H1 (cell line): ENCODE data around the gene RIN3. TPM values are rescaled to one million over a fixed set of nuclear protein-coding genes. Genes with fewer than 3 reads are reported as not detected.
A peak's percentile ranks its signal among the peaks of the same experiment; 100 is the strongest.

Source experiments
- CTCF ChIA-PET: fragments of 300-600 bp; sonication (Branson Sonifier 250); formaldehyde crosslinking; loops from one replicate; lab custom pipeline; 2021; ENCODE audit not compliant: partially characterized antibody; lab: Charles Lee
- POLR2A ChIA-PET: fragments of 300-600 bp; sonication (Branson Sonifier 250); formaldehyde crosslinking; loops from one replicate; lab custom pipeline; 2021; ENCODE audit warnings: inconsistent platforms; ENCODE audit not compliant: partially characterized antibody; lab: Charles Lee
- DNase-seq, 2 experiments: peaks; one replicate each; pipeline versions ENCODE4 v3.0.0 to v3.0.0-alpha.2; 2010 to 2022; ENCODE audit warnings: low spot score in 2 of 2, low read depth in 1 of 2, mixed read lengths in 1 of 2
- FAIRE-seq: peaks from 2 replicates; lab custom pipeline; 2011; peaks lifted over from hg19 to GRCh38; lab: Jason Lieb, UNC
- H2AFZ ChIP-seq: 2 replicates; pipeline ENCODE4 v1.8.1; 2012; ENCODE audit warnings: low read length, inconsistent platforms
- H2AK5ac ChIP-seq: 2 replicates; pipeline ENCODE4 v1.6.1; 2013; ENCODE audit warnings: low read depth, low read length
- H2BK120ac ChIP-seq: replicated peaks from 2 replicates; pipeline ENCODE3; 2013; ENCODE audit warnings: low read depth, low read length, inconsistent platforms
- H2BK12ac ChIP-seq: 2 replicates; pipeline ENCODE4 v1.6.1; 2013; ENCODE audit warnings: low read depth, low read length
- H2BK15ac ChIP-seq: 2 replicates; pipeline ENCODE4 v1.6.1; 2013; ENCODE audit warnings: low read length
- H2BK20ac ChIP-seq: 2 replicates; pipeline ENCODE4 v1.6.1; 2013; ENCODE audit warnings: low read length
- H2BK5ac ChIP-seq: 2 replicates; pipeline ENCODE4 v1.6.1; 2013; ENCODE audit warnings: low read depth, low read length
- H3K14ac ChIP-seq: 2 replicates; pipeline ENCODE4 v1.6.1; 2013; ENCODE audit warnings: inconsistent platforms; ENCODE audit not compliant: insufficient read length
- H3K18ac ChIP-seq: 2 replicates; pipeline ENCODE4 v1.6.1; 2013; ENCODE audit warnings: low read length; ENCODE audit errors: extremely low read depth
- H3K23ac ChIP-seq: 2 replicates; pipeline ENCODE4 v1.6.1; 2013; ENCODE audit warnings: inconsistent platforms; ENCODE audit not compliant: insufficient read length
- H3K23me2 ChIP-seq: 2 replicates; pipeline ENCODE4 v1.6.1; 2013; ENCODE audit warnings: low read depth, low read length
- H3K27ac ChIP-seq: 2 replicates; pipeline ENCODE4 v1.6.1; 2011; ENCODE audit warnings: low read depth, low read length, inconsistent platforms
- H3K27me3 ChIP-seq, 4 experiments: replicated peaks in 1 of 4; 1 replicate in 1 of 4; 2 replicates in 3 of 4; pipeline versions ENCODE4 v1.6.1 to v1.8.1; 2011 to 2013; ENCODE audit warnings: low read length in 3 of 4, mild to moderate bottlenecking in 3 of 4, inconsistent platforms in 2 of 4, mixed read lengths in 2 of 4, moderate library complexity in 1 of 4; ENCODE audit not compliant: control insufficient read depth in 3 of 4, insufficient read depth in 3 of 4; ENCODE audit errors: extremely low read depth in 1 of 4
- H3K36me3 ChIP-seq, 4 experiments: 2 replicates each; pipeline versions ENCODE4 v1.6.1 to v1.8.1; 2011 to 2013; ENCODE audit warnings: mild to moderate bottlenecking in 4 of 4, low read length in 3 of 4, moderate library complexity in 2 of 4, control low read depth in 1 of 4, inconsistent platforms in 1 of 4; ENCODE audit not compliant: insufficient read depth in 4 of 4, control insufficient read depth in 2 of 4
- H3K4ac ChIP-seq: replicated peaks from 2 replicates; pipeline ENCODE3; 2013; ENCODE audit warnings: low read length, low read depth, mixed read lengths, inconsistent platforms; ENCODE audit not compliant: insufficient read length
- H3K4me1 ChIP-seq, 4 experiments: replicated peaks in 1 of 4; 1 replicate in 1 of 4; 2 replicates in 3 of 4; pipeline versions ENCODE4 v1.6.1 to v1.8.1; 2011 to 2013; ENCODE audit warnings: low read length in 3 of 4, inconsistent platforms in 2 of 4, mixed read lengths in 1 of 4; ENCODE audit not compliant: insufficient read depth in 4 of 4, control insufficient read depth in 3 of 4
- H3K4me2 ChIP-seq, 2 experiments: 2 replicates each; pipeline versions ENCODE4 v1.6.1 to v1.8.1; 2011 to 2013; ENCODE audit warnings: low read depth in 2 of 2, low read length in 2 of 2, control low read depth in 1 of 2, inconsistent platforms in 1 of 2, mild to moderate bottlenecking in 1 of 2; ENCODE audit not compliant: insufficient read depth in 1 of 2
- H3K4me3 ChIP-seq, 4 experiments: fragments of 200-600, 300-600 bp in 1 of 4; sonication (generic), shearing (Covaris generic), sonication (Bioruptor Twin) in 1 of 4; 2 replicates each; pipeline versions ENCODE4 v1.5.1 to v1.8.1; 2011 to 2016; ENCODE audit warnings: low read length in 4 of 4, low read depth in 3 of 4, control low read depth in 2 of 4, inconsistent platforms in 2 of 4, mild to moderate bottlenecking in 2 of 4, mixed read lengths in 1 of 4, moderate library complexity in 1 of 4; ENCODE audit not compliant: insufficient read depth in 2 of 4; ENCODE audit errors: extremely low read depth in 1 of 4
- H3K56ac ChIP-seq: replicated peaks from 2 replicates; pipeline ENCODE3; 2013; ENCODE audit warnings: low read depth, mild to moderate bottlenecking, mixed read lengths, low read length, inconsistent platforms; ENCODE audit not compliant: insufficient read length
- H3K79me1 ChIP-seq: 2 replicates; pipeline ENCODE4 v1.6.1; 2013; ENCODE audit warnings: low read depth, low read length, control low read depth
- H3K79me2 ChIP-seq, 2 experiments: 2 replicates each; pipeline versions ENCODE4 v1.6.1 to v1.8.1; 2012 to 2013; ENCODE audit warnings: low read length in 2 of 2, mild to moderate bottlenecking in 2 of 2, inconsistent platforms in 1 of 2; ENCODE audit not compliant: insufficient read depth in 2 of 2, control insufficient read depth in 1 of 2
- H3K9ac ChIP-seq, 4 experiments: replicated peaks in 1 of 4; 1 replicate in 1 of 4; 2 replicates in 3 of 4; pipeline versions ENCODE4 v1.6.1 to v1.8.1; 2011 to 2013; ENCODE audit warnings: low read depth in 3 of 4, low read length in 3 of 4, control low read depth in 2 of 4, mild to moderate bottlenecking in 2 of 4, moderate library complexity in 2 of 4, inconsistent platforms in 1 of 4; ENCODE audit errors: extremely low read depth in 1 of 4
- H3K9me3 ChIP-seq, 2 experiments: 2 replicates each; pipeline versions ENCODE4 v1.6.1 to v1.8.1; 2012 to 2013; ENCODE audit warnings: mild to moderate bottlenecking in 2 of 2, moderate library complexity in 2 of 2, control low read depth in 1 of 2, inconsistent platforms in 1 of 2, low read depth in 1 of 2, low read length in 1 of 2, mixed read lengths in 1 of 2; ENCODE audit not compliant: insufficient read depth in 2 of 2
- H4K20me1 ChIP-seq, 2 experiments: replicated peaks in 1 of 2; 2 replicates each; pipeline versions ENCODE3 to v1.8.1; 2011 to 2013; ENCODE audit warnings: inconsistent platforms in 2 of 2, low read length in 2 of 2, mild to moderate bottlenecking in 1 of 2; ENCODE audit not compliant: insufficient read depth in 2 of 2, control insufficient read depth in 1 of 2
- H4K5ac ChIP-seq: 2 replicates; pipeline ENCODE4 v1.6.1; 2013; ENCODE audit warnings: low read length, low read depth, mixed read lengths, inconsistent platforms; ENCODE audit not compliant: insufficient read length
- H4K8ac ChIP-seq: 2 replicates; pipeline ENCODE4 v1.8.0; 2013; ENCODE audit warnings: mild to moderate bottlenecking, moderate library complexity, low read length, inconsistent platforms; ENCODE audit not compliant: insufficient read depth; ENCODE audit errors: extremely low read depth
- H4K91ac ChIP-seq: replicated peaks from 2 replicates; pipeline ENCODE3; 2013; ENCODE audit warnings: low read length, mixed read lengths, inconsistent platforms; ENCODE audit not compliant: insufficient read length
- TBP ChIP-seq: IDR thresholded peaks from 2 replicates; pipeline ENCODE4 v1.6.1; 2011; ENCODE audit warnings: low read depth, low read length, improper control_type of control experiment
- WGBS, 2 experiments: shearing (Covaris generic) in 1 of 2; methylation state at CpG; one replicate each; pipeline versions ENCODE4 v1.1.6 to v1.1.7; 2013 to 2015; ENCODE audit warnings: low lambda C conversion rate in 2 of 2, mixed read lengths in 2 of 2, inconsistent platforms in 1 of 2, low coverage in 1 of 2, missing lambda C conversion rate in 1 of 2; ENCODE audit not compliant: insufficient replicate concordance in 2 of 2, insufficient coverage in 1 of 2, insufficient read length in 1 of 2; ENCODE audit errors: extremely low coverage in 1 of 2, missing lambda C conversion rate in 1 of 2; 5-methylcytosine and 5-hydroxymethylcytosine counted together
- polyA plus RNA-seq, 7 experiments: library from polyadenylated mRNA; depleted of rRNA in 3 of 7; stranded (reverse) in 5 of 7; unstranded in 2 of 7; fragments of >200 nt in 5 of 7; fragments of 200-250 nt in 2 of 7; gene quantifications; 1 replicate in 5 of 7; 2 replicates in 1 of 7; 4 replicates in 1 of 7; pipeline versions ENCODE4 v1.2.1 to v1.2.3, GENCODE V29; 2011 to 2013; ENCODE audit warnings: missing spikeins in 2 of 7, mixed read lengths in 2 of 7
- total RNA-seq: library from RNA; stranded (reverse); fragmentation: NEBNext Ultra II Directional; extraction: Animal tissue kit (Norgen Biotek cat#: 25700); gene quantifications from 2 replicates; pipeline ENCODE4 v1.2.1, GENCODE V29; 2021

RIN3 gene
- total and polyA plus RNA-seq, 2 of the 8 experiments (the other 6 are each of a cell fraction or from before 2014, with no cell fraction given) = 0.59 to 1.5 TPM

- DNase-seq (no peak), FAIRE-seq (no peak)
- WGBS, 2 experiments = 88% methylated on average over 13 of the region's 13 CpGs; no CpG with 5 or more reads in 1 of the 2 experiments
- Histone ChIP-seq H2BK15ac (no peak overlapping the region), H2BK120ac (no peak overlapping the region), H2BK5ac (no peak overlapping the region), H3K4me1 (peaks cover 0 to 5% (median 2%) of the 10 kb centered on the region in 4 experiments; a peak in 2 of 7 replicates), H3K9me3 (no peaks in the 10 kb centered on the region), H3K27me3 (no peaks in the 10 kb centered on the region), H2BK12ac (no peak overlapping the region), H4K20me1 (no peaks in the 10 kb centered on the region), H3K79me2 (no peaks in the 10 kb centered on the region), H3K4me2 (no peak overlapping the region), H3K79me1 (no peaks in the 10 kb centered on the region), H3K14ac (no peak overlapping the region), H3K56ac (no peak overlapping the region), H3K23me2 (no peaks in the 10 kb centered on the region), H4K5ac (no peak overlapping the region), H3K18ac (no peak overlapping the region), H3K9ac (no peak overlapping the region), H4K8ac (peak overlapping the region; percentile 35; the same call in 1 of the 2 replicates), H3K4ac (peak overlapping the region; percentile 38), H2AK5ac (no peak overlapping the region), H3K27ac (no peak overlapping the region), H4K91ac (no peak overlapping the region), H2BK20ac (no peak overlapping the region), H3K23ac (no peak overlapping the region), H3K36me3 (no peaks in the 10 kb centered on the region), H3K4me3 (no peak overlapping the region), H2AFZ (no peak overlapping the region)
- POLR2A ChIA-PET = no interaction called here
- CTCF ChIA-PET = interaction anchor here (1.2 to 1.4 kb wide), 3 partner anchors 22 to 61 kb away, joined by 3 to 6 read pairs (median 3); no protein-coding TSS in a partner anchor
- TF ChIP-seq TBP = no peak
These were observed 142.0 kb downstream of the RIN3 start for GRCh38 chr14:92655419-92656201.
